ENCODE results near the gene CTLA4. TPM values are rescaled to one million over a fixed set of nuclear protein-coding genes. Genes with fewer than 3 reads are reported as not detected.

CTLA4 gene
- total RNA-seq (ENCODE audit: low replicate concordance) = not detected in 2 replicates
- long read RNA-seq = 0 reads

- Mint-ChIP-seq H3K27me3 (peaks cover 29% of the 10 kb centered on the region), H3K9me3 (peaks cover 8% of the 10 kb centered on the region), H3K4me1 (ENCODE audit: unreplicated experiment) (peaks cover 8% of the 10 kb centered on the region), H3K4me3 (no peak within 1 kb of the TSS), H3K36me3 (no peaks in the 10 kb centered on the region), H3K27ac (no peak within 1 kb of the TSS)
- no peak for TF ChIP-seq CTCF (conservative IDR thresholded peaks at IDR 0.05)
- DNase-seq (ENCODE audit: extremely low spot score, unreplicated experiment) = no peak
These were observed at the start of gene CTLA4 for GRCh38 chr2:203867561-203868200. TSS of gene CTLA4 (plus strand) at chr2:203867771. CDS start at chr2:203867943, 172 bp downstream.

GRCh38 chr2:203818656-203819055 lies 48.9 kb upstream of the CTLA4 start:
- Mint-ChIP-seq H3K9me3 (no peaks in the 10 kb centered on the region), H3K27me3 (peaks cover 37% of the 10 kb centered on the region), H3K36me3 (no peaks in the 10 kb centered on the region), H3K4me1 (ENCODE audit: unreplicated experiment) (peaks cover 13% of the 10 kb centered on the region), H3K4me3 (no peak overlapping the region), H3K27ac (no peak overlapping the region)
- TF ChIP-seq CTCF (conservative IDR thresholded peaks at IDR 0.05) = no peak
- DNase-seq (ENCODE audit: extremely low spot score, unreplicated experiment) = no peak

GRCh38 chr2:203819434-203820133 lies 48.0 kb upstream of the CTLA4 start:
- DNase-seq (ENCODE audit: extremely low spot score, unreplicated experiment) = no peak
- no peaks in the 10 kb centered on the region for H3K9me3 Mint-ChIP-seq
- peaks cover 46% of the 10 kb centered on the region for H3K27me3 Mint-ChIP-seq
- no peak overlapping the region for H3K27ac Mint-ChIP-seq
- peaks cover 10% of the 10 kb centered on the region for H3K4me1 Mint-ChIP-seq (ENCODE audit: unreplicated experiment)
- no peak overlapping the region for H3K4me3 Mint-ChIP-seq
- TF ChIP-seq CTCF (conservative IDR thresholded peaks at IDR 0.05) = no peak
- H3K36me3 Mint-ChIP-seq = no peaks in the 10 kb centered on the region

- Mint-ChIP-seq H3K36me3 (no peaks in the 10 kb centered on the region), H3K27me3 (peaks cover 38% of the 10 kb centered on the region), H3K4me1 (ENCODE audit: unreplicated experiment) (no peaks in the 10 kb centered on the region), H3K27ac (no peak overlapping the region), H3K4me3 (no peak overlapping the region), H3K9me3 (no peaks in the 10 kb centered on the region)
- DNase-seq (ENCODE audit: extremely low spot score, unreplicated experiment) = no peak
- TF ChIP-seq CTCF (conservative IDR thresholded peaks at IDR 0.05) = no peak
These were observed 46.6 kb upstream of the CTLA4 start for GRCh38 chr2:203820969-203821368.

- Mint-ChIP-seq H3K36me3 (no peaks in the 10 kb centered on the region), H3K4me1 (ENCODE audit: unreplicated experiment) (no peaks in the 10 kb centered on the region), H3K4me3 (no peak overlapping the region), H3K27me3 (peaks cover 25% of the 10 kb centered on the region), H3K9me3 (no peaks in the 10 kb centered on the region), H3K27ac (no peak overlapping the region)
- DNase-seq (ENCODE audit: extremely low spot score, unreplicated experiment) = no peak
- TF ChIP-seq CTCF (conservative IDR thresholded peaks at IDR 0.05) = no peak
These were observed 45.3 kb upstream of the CTLA4 start for GRCh38 chr2:203822240-203822639.
